ENCODE data around the gene DNAH6. TPM values are rescaled to one million over a fixed set of nuclear protein-coding genes. Genes with fewer than 3 reads are reported as not detected.

DNAH6 gene
- total and polyA plus RNA-seq, 10 of the 15 experiments (the other 5 are each of a cell fraction or from before 2014, with no cell fraction given): 0.07 to 1.0 (median 0.29) TPM

DNA sequence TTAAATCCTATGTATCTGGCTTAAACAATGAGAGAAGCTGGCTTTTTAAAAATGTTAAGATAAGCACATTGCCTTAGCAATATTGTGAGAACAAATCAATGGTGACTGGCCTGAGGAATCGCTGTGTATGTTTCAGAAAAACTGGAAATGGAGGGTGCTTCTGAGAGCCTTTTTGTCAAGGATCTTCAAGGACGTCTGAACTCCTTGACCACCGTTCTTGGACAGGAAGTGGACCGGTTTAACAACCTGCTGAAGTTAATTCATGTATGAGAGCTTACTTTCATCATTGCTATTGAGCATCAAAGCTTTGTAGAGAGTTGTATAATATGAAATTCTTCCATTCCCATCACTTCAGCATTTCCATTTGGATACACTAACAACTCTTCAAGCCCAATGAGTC lies 292.0 kb downstream of the DNAH6 start (continued):
- no peak for TF ChIP-seq MTA3 (IDR thresholded peaks at IDR 0.05; ENCODE audit: borderline replicate concordance, low read length)

DNA sequence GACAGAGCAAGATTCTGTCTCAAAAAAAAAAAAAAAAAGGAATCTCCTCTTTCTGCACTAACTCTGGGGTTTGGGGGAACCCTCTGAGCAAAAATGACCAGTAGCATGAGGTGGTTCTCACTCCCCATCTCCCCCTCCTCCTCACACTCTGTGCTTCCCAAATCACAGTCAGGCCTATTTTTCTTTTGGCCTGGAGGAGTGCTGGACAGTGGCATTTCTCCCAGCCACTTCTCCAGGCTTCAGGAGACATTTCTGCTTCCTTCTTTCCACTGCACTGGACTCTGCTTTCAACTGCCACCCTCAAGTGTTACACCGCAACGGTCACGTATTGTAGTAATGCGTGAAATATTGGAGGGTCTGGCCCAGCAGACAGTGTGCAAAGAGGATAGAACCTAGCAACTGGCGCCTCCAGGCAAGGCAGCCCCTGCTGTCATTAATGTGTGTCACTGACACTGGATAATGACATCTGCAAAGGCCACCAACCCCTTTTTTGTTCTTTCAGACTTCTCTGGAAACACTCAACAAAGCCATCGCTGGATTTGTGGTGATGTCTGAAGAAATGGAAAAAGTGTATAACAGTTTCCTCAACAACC lies 295.6 kb downstream of the DNAH6 start:
- WGBS (ENCODE audit: insufficient coverage, insufficient replicate concordance, low lambda C conversion rate, missing lambda C conversion rate): 69% methylated on average over 6 of the region's 6 CpGs
- in situ Hi-C loops (cut with MboI) (no loop called here), intact Hi-C loops (cut with micrococcal nuclease; ENCODE audit: unreplicated experiment) (no loop called here)
- POLR2A ChIA-PET: no interaction called here
- no peak for DNase-seq (ENCODE audit: low read depth, low spot score)
- CTCF ChIA-PET: no interaction called here
- Histone ChIP-seq H3K9me3 (replicated peaks; ENCODE audit: control insufficient read depth, insufficient read depth, low read length) (no peaks in the 10 kb centered on the region), H3K36me3 (ENCODE audit: control insufficient read depth in 2 of 2, insufficient read depth in 2 of 2, low read length in 1 of 2) (no peaks in the 10 kb centered on the region), H3K27ac (ENCODE audit: control insufficient read depth, insufficient read depth) (no peak overlapping the region), H3K4me3 (no peak overlapping the region), H3K27me3 (replicated peaks in 1 of 2; ENCODE audit: control insufficient read depth in 2 of 2, insufficient read depth in 2 of 2, low read length in 1 of 2) (peaks cover 5% of the 10 kb centered on the region in 2 experiments; a peak in 2 of 4 replicates), H2AFZ (ENCODE audit: control insufficient read depth, low read depth, low read length) (no peak overlapping the region), H3K79me2 (ENCODE audit: control insufficient read depth, insufficient read depth, low read length) (no peaks in the 10 kb centered on the region), H3K4me1 (ENCODE audit: control insufficient read depth, insufficient read depth, low read length) (peaks cover 6% of the 10 kb centered on the region), H3K9ac (ENCODE audit: control insufficient read depth, insufficient read depth, low read length) (no peak overlapping the region), H4K20me1 (ENCODE audit: control insufficient read depth, insufficient read depth) (no peaks in the 10 kb centered on the region), H3K4me2 (ENCODE audit: control insufficient read depth, insufficient read depth) (no peak overlapping the region)
- SMC1A ChIA-PET (ENCODE audit: uncharacterized antibody, unreplicated experiment): no interaction called here
- no peak for ATAC-seq
- FAIRE-seq: no peak
- RAD21 ChIA-PET (ENCODE audit: unreplicated experiment): no interaction called here
- BruUV-seq (replicated peaks): no TSS peak
- TF ChIP-seq, protein P1, sequence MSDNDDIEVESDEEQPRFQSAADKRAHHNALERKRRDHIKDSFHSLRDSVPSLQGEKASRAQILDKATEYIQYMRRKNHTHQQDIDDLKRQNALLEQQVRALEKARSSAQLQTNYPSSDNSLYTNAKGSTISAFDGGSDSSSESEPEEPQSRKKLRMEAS (IDR thresholded peaks at IDR 0.05; ENCODE audit: low read depth, low read length): no peak
- TF ChIP-seq SPI1 (IDR thresholded peaks at IDR 0.05; ENCODE audit: borderline replicate concordance, insufficient read depth, low read depth, low read length): no peak
- TF ChIP-seq, protein P2, sequence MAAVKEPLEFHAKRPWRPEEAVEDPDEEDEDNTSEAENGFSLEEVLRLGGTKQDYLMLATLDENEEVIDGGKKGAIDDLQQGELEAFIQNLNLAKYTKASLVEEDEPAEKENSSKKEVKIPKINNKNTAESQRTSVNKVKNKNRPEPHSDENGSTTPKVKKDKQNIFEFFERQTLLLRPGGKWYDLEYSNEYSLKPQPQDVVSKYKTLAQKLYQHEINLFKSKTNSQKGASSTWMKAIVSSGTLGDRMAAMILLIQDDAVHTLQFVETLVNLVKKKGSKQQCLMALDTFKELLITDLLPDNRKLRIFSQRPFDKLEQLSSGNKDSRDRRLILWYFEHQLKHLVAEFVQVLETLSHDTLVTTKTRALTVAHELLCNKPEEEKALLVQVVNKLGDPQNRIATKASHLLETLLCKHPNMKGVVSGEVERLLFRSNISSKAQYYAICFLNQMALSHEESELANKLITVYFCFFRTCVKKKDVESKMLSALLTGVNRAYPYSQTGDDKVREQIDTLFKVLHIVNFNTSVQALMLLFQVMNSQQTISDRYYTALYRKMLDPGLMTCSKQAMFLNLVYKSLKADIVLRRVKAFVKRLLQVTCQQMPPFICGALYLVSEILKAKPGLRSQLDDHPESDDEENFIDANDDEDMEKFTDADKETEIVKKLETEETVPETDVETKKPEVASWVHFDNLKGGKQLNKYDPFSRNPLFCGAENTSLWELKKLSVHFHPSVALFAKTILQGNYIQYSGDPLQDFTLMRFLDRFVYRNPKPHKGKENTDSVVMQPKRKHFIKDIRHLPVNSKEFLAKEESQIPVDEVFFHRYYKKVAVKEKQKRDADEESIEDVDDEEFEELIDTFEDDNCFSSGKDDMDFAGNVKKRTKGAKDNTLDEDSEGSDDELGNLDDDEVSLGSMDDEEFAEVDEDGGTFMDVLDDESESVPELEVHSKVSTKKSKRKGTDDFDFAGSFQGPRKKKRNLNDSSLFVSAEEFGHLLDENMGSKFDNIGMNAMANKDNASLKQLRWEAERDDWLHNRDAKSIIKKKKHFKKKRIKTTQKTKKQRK (IDR thresholded peaks at IDR 0.05; ENCODE audit: low read depth, low read length): no peak
- TF ChIP-seq KLF5 (IDR thresholded peaks at IDR 0.05; ENCODE audit: partially characterized antibody): no peak
- no peak for TF ChIP-seq MTA3 (IDR thresholded peaks at IDR 0.05; ENCODE audit: borderline replicate concordance, low read length)
- TF ChIP-seq, protein P3, sequence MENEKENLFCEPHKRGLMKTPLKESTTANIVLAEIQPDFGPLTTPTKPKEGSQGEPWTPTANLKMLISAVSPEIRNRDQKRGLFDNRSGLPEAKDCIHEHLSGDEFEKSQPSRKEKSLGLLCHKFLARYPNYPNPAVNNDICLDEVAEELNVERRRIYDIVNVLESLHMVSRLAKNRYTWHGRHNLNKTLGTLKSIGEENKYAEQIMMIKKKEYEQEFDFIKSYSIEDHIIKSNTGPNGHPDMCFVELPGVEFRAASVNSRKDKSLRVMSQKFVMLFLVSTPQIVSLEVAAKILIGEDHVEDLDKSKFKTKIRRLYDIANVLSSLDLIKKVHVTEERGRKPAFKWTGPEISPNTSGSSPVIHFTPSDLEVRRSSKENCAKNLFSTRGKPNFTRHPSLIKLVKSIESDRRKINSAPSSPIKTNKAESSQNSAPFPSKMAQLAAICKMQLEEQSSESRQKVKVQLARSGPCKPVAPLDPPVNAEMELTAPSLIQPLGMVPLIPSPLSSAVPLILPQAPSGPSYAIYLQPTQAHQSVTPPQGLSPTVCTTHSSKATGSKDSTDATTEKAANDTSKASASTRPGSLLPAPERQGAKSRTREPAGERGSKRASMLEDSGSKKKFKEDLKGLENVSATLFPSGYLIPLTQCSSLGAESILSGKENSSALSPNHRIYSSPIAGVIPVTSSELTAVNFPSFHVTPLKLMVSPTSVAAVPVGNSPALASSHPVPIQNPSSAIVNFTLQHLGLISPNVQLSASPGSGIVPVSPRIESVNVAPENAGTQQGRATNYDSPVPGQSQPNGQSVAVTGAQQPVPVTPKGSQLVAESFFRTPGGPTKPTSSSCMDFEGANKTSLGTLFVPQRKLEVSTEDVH (IDR thresholded peaks at IDR 0.05; ENCODE audit: low read depth, partially characterized antibody): no peak
- no peak for TF ChIP-seq BACH1 (IDR thresholded peaks at IDR 0.05; ENCODE audit: borderline replicate concordance)
- no peak for TF ChIP-seq ZSCAN29 (IDR thresholded peaks at IDR 0.05)
- TF ChIP-seq, protein P4, sequence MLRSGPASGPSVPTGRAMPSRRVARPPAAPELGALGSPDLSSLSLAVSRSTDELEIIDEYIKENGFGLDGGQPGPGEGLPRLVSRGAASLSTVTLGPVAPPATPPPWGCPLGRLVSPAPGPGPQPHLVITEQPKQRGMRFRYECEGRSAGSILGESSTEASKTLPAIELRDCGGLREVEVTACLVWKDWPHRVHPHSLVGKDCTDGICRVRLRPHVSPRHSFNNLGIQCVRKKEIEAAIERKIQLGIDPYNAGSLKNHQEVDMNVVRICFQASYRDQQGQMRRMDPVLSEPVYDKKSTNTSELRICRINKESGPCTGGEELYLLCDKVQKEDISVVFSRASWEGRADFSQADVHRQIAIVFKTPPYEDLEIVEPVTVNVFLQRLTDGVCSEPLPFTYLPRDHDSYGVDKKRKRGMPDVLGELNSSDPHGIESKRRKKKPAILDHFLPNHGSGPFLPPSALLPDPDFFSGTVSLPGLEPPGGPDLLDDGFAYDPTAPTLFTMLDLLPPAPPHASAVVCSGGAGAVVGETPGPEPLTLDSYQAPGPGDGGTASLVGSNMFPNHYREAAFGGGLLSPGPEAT (IDR thresholded peaks at IDR 0.05; ENCODE audit: low read depth): no peak
- no peak for TF ChIP-seq NFXL1 (IDR thresholded peaks at IDR 0.05; ENCODE audit: borderline replicate concordance)
- no peak for TF ChIP-seq TCF3 (IDR thresholded peaks at IDR 0.05; ENCODE audit: borderline replicate concordance, insufficient read depth, low read depth, low read length)
- no peak for TF ChIP-seq CREB1 (IDR thresholded peaks at IDR 0.05; ENCODE audit: low read depth)

Measured in GM12878 (cell line).